ENCODE data around the gene EIF4H. TPM values are rescaled to one million over a fixed set of nuclear protein-coding genes. Genes with fewer than 3 reads are reported as not detected.

Gene EIF4H
- total RNA-seq, 3 donors from 2014 or later: 231 to 278 (median 274) TPM

GRCh38 chr7:74231232-74231590 lies 57.1 kb downstream of the EIF4H start:
- no peaks in the 10 kb centered on the region for H3K9me3 ChIP-seq
- intact Hi-C loops (cut with DNase I, micrococcal nuclease): no loop called here
- no peak overlapping the region for H3K4me3 ChIP-seq
- no peaks in the 10 kb centered on the region for H3K4me1 ChIP-seq (ENCODE audit: low read depth)
- TF ChIP-seq CTCF (IDR thresholded peaks at IDR 0.05): no peak
- H3K36me3 ChIP-seq (ENCODE audit: low read depth): no peaks in the 10 kb centered on the region
- ATAC-seq (peak; percentile 56), DNase-seq (no peak)

GRCh38 chr7:74233655-74234285 lies 59.6 kb downstream of the EIF4H start:
- no peak for ATAC-seq
- Histone ChIP-seq H3K36me3 (ENCODE audit: low read depth) (no peaks in the 10 kb centered on the region), H3K4me3 (no peak overlapping the region), H3K9me3 (no peaks in the 10 kb centered on the region), H3K4me1 (ENCODE audit: low read depth) (no peaks in the 10 kb centered on the region)
- TF ChIP-seq CTCF (IDR thresholded peaks at IDR 0.05): no peak
- no peak for DNase-seq
- intact Hi-C loops (cut with DNase I, micrococcal nuclease): no loop called here

GRCh38 chr7:74235518-74236268 lies 61.5 kb downstream of the EIF4H start:
- ATAC-seq: no peak
- TF ChIP-seq CTCF (IDR thresholded peaks at IDR 0.05): no peak
- intact Hi-C loops (cut with DNase I, micrococcal nuclease): no loop called here
- Histone ChIP-seq H3K36me3 (ENCODE audit: low read depth) (no peaks in the 10 kb centered on the region), H3K4me3 (no peak overlapping the region), H3K4me1 (ENCODE audit: low read depth) (no peaks in the 10 kb centered on the region), H3K9me3 (no peaks in the 10 kb centered on the region)
- DNase-seq: no peak

- no peak for DNase-seq
- Histone ChIP-seq H3K4me3 (no peak overlapping the region), H3K9me3 (no peaks in the 10 kb centered on the region), H3K36me3 (ENCODE audit: low read depth) (no peaks in the 10 kb centered on the region), H3K4me1 (ENCODE audit: low read depth) (no peaks in the 10 kb centered on the region)
- no peak for TF ChIP-seq CTCF (IDR thresholded peaks at IDR 0.05)
- no peak for ATAC-seq
- intact Hi-C loops (cut with DNase I, micrococcal nuclease): no loop called here
These were observed 62.1 kb downstream of the EIF4H start for GRCh38 chr7:74236284-74236683.

GRCh38 chr7:74240482-74240881 lies 66.3 kb downstream of the EIF4H start:
- no peak for DNase-seq

More at GRCh38 chr7:74240482-74240881, 66.3 kb downstream of the EIF4H start:
- ATAC-seq: peak; percentile 92
- TF ChIP-seq CTCF (IDR thresholded peaks at IDR 0.05): no peak
- no peaks in the 10 kb centered on the region for H3K36me3 ChIP-seq (ENCODE audit: low read depth)
- no peaks in the 10 kb centered on the region for H3K4me1 ChIP-seq (ENCODE audit: low read depth)
- no peaks in the 10 kb centered on the region for H3K9me3 ChIP-seq
- H3K4me3 ChIP-seq: no peak overlapping the region
- intact Hi-C loops (cut with DNase I, micrococcal nuclease): no loop called here
